ENCODE results near the gene ATAD3C. TPM values are rescaled to one million over a fixed set of nuclear protein-coding genes. Genes with fewer than 3 reads are reported as not detected.
A peak's percentile ranks its signal among the peaks of the same experiment; 100 is the strongest.
"Not testable (repeated sequence)": the region's sequence is repeated elsewhere in the genome, so short reads cannot be mapped to it uniquely, and the experiment has no call there.

ATAD3C gene
- total RNA-seq, 1 experiment from 2014 or later = not detected

GRCh38 chr1:1507305-1507704, 57.8 kb downstream of the ATAD3C start:
- no peak for DNase-seq (ENCODE audit: low spot score)

GRCh38 chr1:1508775-1509464, 59.4 kb downstream of the ATAD3C start:
- not testable (repeated sequence) for DNase-seq (ENCODE audit: low spot score)

- DNase-seq (ENCODE audit: low spot score) = not testable (repeated sequence)
Observed at GRCh38 chr1:1509465-1509850, 60.0 kb downstream of the ATAD3C start.

GRCh38 chr1:1510912-1511532, 61.5 kb downstream of the ATAD3C start:
- no peak for DNase-seq (ENCODE audit: low spot score)

- DNase-seq (ENCODE audit: low spot score) = peak; percentile 99
Observed at GRCh38 chr1:1511533-1512285, 62.2 kb downstream of the ATAD3C start, which contains the start of gene ATAD3A. TSS of gene ATAD3A (plus strand) at chr1:1512162. CDS start at chr1:1512269, 107 bp downstream.

- DNase-seq (ENCODE audit: low spot score) = not testable (repeated sequence)
Observed at GRCh38 chr1:1512425-1512824, 62.9 kb downstream of the ATAD3C start.

GRCh38 chr1:1513675-1514074, 64.2 kb downstream of the ATAD3C start:
- DNase-seq (ENCODE audit: low spot score) = not testable (repeated sequence)

- not testable (repeated sequence) for DNase-seq (ENCODE audit: low spot score)
Observed at GRCh38 chr1:1514376-1514775, 64.9 kb downstream of the ATAD3C start.

GRCh38 chr1:1516923-1517322, 67.4 kb downstream of the ATAD3C start:
- DNase-seq (ENCODE audit: low spot score) = not testable (repeated sequence)

GRCh38 chr1:1517973-1518620, 68.6 kb downstream of the ATAD3C start:
- no peak for DNase-seq (ENCODE audit: low spot score)

GRCh38 chr1:1518621-1519007, 69.1 kb downstream of the ATAD3C start:
- DNase-seq (ENCODE audit: low spot score) = not testable (repeated sequence)

Other genes starting within 250 kb of the ATAD3C start
- gene TNFRSF18, start 243.1 kb upstream of the ATAD3C start, total RNA-seq (2014; rRNA removed; shearing (Covaris generic)) = not detected in 2 replicates
- not detected in 2 replicates for gene TNFRSF4, start 235.5 kb upstream of the ATAD3C start, total RNA-seq (2014; rRNA removed; shearing (Covaris generic))
- gene SDF4, start 217.7 kb upstream of the ATAD3C start, total RNA-seq (2014; rRNA removed; shearing (Covaris generic)) = 101 and 116 TPM in 2 replicates
- 20.5 and 29.6 TPM in 2 replicates for gene B3GALT6, start 217.5 kb upstream of the ATAD3C start, total RNA-seq (2014; rRNA removed; shearing (Covaris generic))
- gene C1QTNF12, start 203.0 kb upstream of the ATAD3C start, total RNA-seq (2014; rRNA removed; shearing (Covaris generic)) = 0.21 TPM in 1 of 2 replicates, not detected in the other
- gene UBE2J2, start 175.8 kb upstream of the ATAD3C start, total RNA-seq (2014; rRNA removed; shearing (Covaris generic)) = 52.7 and 66.5 TPM in 2 replicates
- gene SCNN1D, start 169.3 kb upstream of the ATAD3C start, total RNA-seq (2014; rRNA removed; shearing (Covaris generic)) = 0.53 and 1.9 TPM in 2 replicates
- gene ACAP3, start 141.8 kb upstream of the ATAD3C start, total RNA-seq (2014; rRNA removed; shearing (Covaris generic)) = 10.6 and 16.6 TPM in 2 replicates
- 24.7 and 29.3 TPM in 2 replicates for gene PUSL1, start 141.1 kb upstream of the ATAD3C start, total RNA-seq (2014; rRNA removed; shearing (Covaris generic))
- gene INTS11, start 125.0 kb upstream of the ATAD3C start, total RNA-seq (2014; rRNA removed; shearing (Covaris generic)) = 76.9 and 88.3 TPM in 2 replicates
- gene CPTP, start 124.9 kb upstream of the ATAD3C start, total RNA-seq (2014; rRNA removed; shearing (Covaris generic)) = 12.0 and 18.5 TPM in 2 replicates
- not detected in 2 replicates for gene TAS1R3, start 118.4 kb upstream of the ATAD3C start, total RNA-seq (2014; rRNA removed; shearing (Covaris generic))
- gene DVL1, start 100.3 kb upstream of the ATAD3C start, total RNA-seq (2014; rRNA removed; shearing (Covaris generic)) = 11.7 and 33.3 TPM in 2 replicates
- 41.2 and 46.0 TPM in 2 replicates for gene MXRA8, start 91.1 kb upstream of the ATAD3C start, total RNA-seq (2014; rRNA removed; shearing (Covaris generic))
- gene AURKAIP1, start 74.5 kb upstream of the ATAD3C start, total RNA-seq (2014; rRNA removed; shearing (Covaris generic)) = 162 and 168 TPM in 2 replicates
- 46.0 and 49.4 TPM in 2 replicates for gene CCNL2, start 50.4 kb upstream of the ATAD3C start, total RNA-seq (2014; rRNA removed; shearing (Covaris generic))
- 243 and 264 TPM in 2 replicates for gene MRPL20, start 42.4 kb upstream of the ATAD3C start, total RNA-seq (2014; rRNA removed; shearing (Covaris generic))
- not detected in 2 replicates for gene ANKRD65, start 28.4 kb upstream of the ATAD3C start, total RNA-seq (2014; rRNA removed; shearing (Covaris generic))
- gene VWA1, start 14.0 kb upstream of the ATAD3C start, total RNA-seq (2014; rRNA removed; shearing (Covaris generic)) = 0.04 TPM in 1 of 2 replicates, not detected in the other
- 4.4 and 5.7 TPM in 2 replicates for gene ATAD3B, start 22.1 kb downstream of the ATAD3C start, total RNA-seq (2014; rRNA removed; shearing (Covaris generic))
- gene ATAD3A, start 62.5 kb downstream of the ATAD3C start, total RNA-seq (2014; rRNA removed; shearing (Covaris generic)) = 20.9 and 30.3 TPM in 2 replicates
- gene TMEM240, start 90.9 kb downstream of the ATAD3C start, total RNA-seq (2014; rRNA removed; shearing (Covaris generic)) = not detected in 2 replicates
- 83.4 and 130 TPM in 2 replicates for gene SSU72, start 125.2 kb downstream of the ATAD3C start, total RNA-seq (2014; rRNA removed; shearing (Covaris generic))
- 0.85 and 1.2 TPM in 2 replicates for gene FNDC10, start 150.4 kb downstream of the ATAD3C start, total RNA-seq (2014; rRNA removed; shearing (Covaris generic))
- 11.8 and 18.5 TPM in 2 replicates for gene MIB2, start 165.8 kb downstream of the ATAD3C start, total RNA-seq (2014; rRNA removed; shearing (Covaris generic))
- gene MMP23B, start 182.5 kb downstream of the ATAD3C start, total RNA-seq (2014; rRNA removed; shearing (Covaris generic)) = not detected in 2 replicates
- gene CDK11B, start 209.3 kb downstream of the ATAD3C start, total RNA-seq (2014; rRNA removed; shearing (Covaris generic)) = 4.7 and 10.4 TPM in 2 replicates
- gene SLC35E2B, start 243.1 kb downstream of the ATAD3C start, total RNA-seq (2014; rRNA removed; shearing (Covaris generic)) = 18.5 and 20.1 TPM in 2 replicates

Data from H4 (cell line).